ENCODE results near the gene REXO4. TPM values are rescaled to one million over a fixed set of nuclear protein-coding genes. Genes with fewer than 3 reads are reported as not detected.

The REXO4 gene
- total RNA-seq, 2 donors from 2014 or later: 30.2 to 36.5 TPM

GRCh38 chr9:133405508-133406438 is 12.0 kb downstream of the REXO4 start:
- no peaks in the 10 kb centered on the region for H3K27me3 Mint-ChIP-seq (ENCODE audit: insufficient read depth)
- H3K27me3 ChIP-seq (ENCODE audit: control insufficient read depth, insufficient read depth, low read length, poor library complexity, severe bottlenecking): no peaks in the 10 kb centered on the region
- no peaks in the 10 kb centered on the region for H3K9me3 ChIP-seq (ENCODE audit: control insufficient read depth, low read length)
- no peak for DNase-seq
- H3K9ac ChIP-seq (ENCODE audit: extremely low read depth, low read length, poor library complexity, severe bottlenecking): no peak overlapping the region
- H3K36me3 Mint-ChIP-seq (ENCODE audit: low read depth): peaks cover 50% of the 10 kb centered on the region
- H3K36me3 ChIP-seq (ENCODE audit: control insufficient read depth, insufficient read depth, low read length): peaks cover 46% of the 10 kb centered on the region
- H3K4me3 ChIP-seq (ENCODE audit: low read length): no peak overlapping the region
- no peak overlapping the region for H3K4me3 Mint-ChIP-seq
- H3K4me1 Mint-ChIP-seq: no peaks in the 10 kb centered on the region
- H3K4me1 ChIP-seq (ENCODE audit: control insufficient read depth, insufficient read depth, low read length): no peaks in the 10 kb centered on the region
- WGBS, 2 experiments (ENCODE audit: insufficient coverage in 1 of 2, insufficient read length in 1 of 2): 87 to 89% methylated on average over 13 to 19 of the region's 19 CpGs
- TF ChIP-seq CTCF (conservative IDR thresholded peaks at IDR 0.05): no peak
- no peak overlapping the region for H3K27ac ChIP-seq (ENCODE audit: low read depth, low read length)
- H3K27ac Mint-ChIP-seq: peak overlapping the region; percentile 39
- H3K9me3 Mint-ChIP-seq: no peaks in the 10 kb centered on the region

- Histone ChIP-seq H3K9ac (ENCODE audit: extremely low read depth, low read length, poor library complexity, severe bottlenecking) (no peak overlapping the region), H3K27ac (ENCODE audit: low read depth, low read length) (no peak overlapping the region), H3K36me3 (ENCODE audit: control insufficient read depth, insufficient read depth, low read length) (peaks cover 33% of the 10 kb centered on the region), H3K4me3 (ENCODE audit: low read length) (no peak overlapping the region), H3K4me1 (ENCODE audit: control insufficient read depth, insufficient read depth, low read length) (no peaks in the 10 kb centered on the region), H3K9me3 (ENCODE audit: control insufficient read depth, low read length) (no peaks in the 10 kb centered on the region), H3K27me3 (ENCODE audit: control insufficient read depth, insufficient read depth, low read length, poor library complexity, severe bottlenecking) (no peaks in the 10 kb centered on the region)
- no peaks in the 10 kb centered on the region for H3K9me3 Mint-ChIP-seq
- H3K27ac Mint-ChIP-seq: no peak overlapping the region
- no peak overlapping the region for H3K4me3 Mint-ChIP-seq
- WGBS, 2 experiments (ENCODE audit: insufficient coverage in 1 of 2, insufficient read length in 1 of 2): 94 to 95% methylated on average over 6 to 12 of the region's 12 CpGs
- TF ChIP-seq CTCF (conservative IDR thresholded peaks at IDR 0.05): no peak
- DNase-seq: no peak
- H3K4me1 Mint-ChIP-seq: no peaks in the 10 kb centered on the region
- peaks cover 37% of the 10 kb centered on the region for H3K36me3 Mint-ChIP-seq (ENCODE audit: low read depth)
- no peaks in the 10 kb centered on the region for H3K27me3 Mint-ChIP-seq (ENCODE audit: insufficient read depth)
These were observed 13.3 kb downstream of the REXO4 start for GRCh38 chr9:133404454-133405002.

- no peaks in the 10 kb centered on the region for H3K27me3 Mint-ChIP-seq (ENCODE audit: insufficient read depth)
- TF ChIP-seq CTCF (conservative IDR thresholded peaks at IDR 0.05): peak; percentile 78
- no peak overlapping the region for H3K4me3 ChIP-seq (ENCODE audit: low read length)
- H3K27ac Mint-ChIP-seq: no peak overlapping the region
- H3K4me1 Mint-ChIP-seq: no peaks in the 10 kb centered on the region
- no peak overlapping the region for H3K9ac ChIP-seq (ENCODE audit: extremely low read depth, low read length, poor library complexity, severe bottlenecking)
- 83 to 86% methylated on average over 10 to 16 of the region's 16 CpGs for WGBS, 2 experiments (ENCODE audit: insufficient coverage in 1 of 2, insufficient read length in 1 of 2)
- H3K4me3 Mint-ChIP-seq: no peak overlapping the region
- no peaks in the 10 kb centered on the region for H3K27me3 ChIP-seq (ENCODE audit: control insufficient read depth, insufficient read depth, low read length, poor library complexity, severe bottlenecking)
- DNase-seq: peak; percentile 86
- H3K27ac ChIP-seq (ENCODE audit: low read depth, low read length): no peak overlapping the region
- H3K9me3 ChIP-seq (ENCODE audit: control insufficient read depth, low read length): no peaks in the 10 kb centered on the region
- no peaks in the 10 kb centered on the region for H3K4me1 ChIP-seq (ENCODE audit: control insufficient read depth, insufficient read depth, low read length)
- H3K36me3 Mint-ChIP-seq (ENCODE audit: low read depth): peaks cover 35% of the 10 kb centered on the region
- peaks cover 29% of the 10 kb centered on the region for H3K36me3 ChIP-seq (ENCODE audit: control insufficient read depth, insufficient read depth, low read length)
- H3K9me3 Mint-ChIP-seq: no peaks in the 10 kb centered on the region
These were observed 13.9 kb downstream of the REXO4 start for GRCh38 chr9:133403766-133404453.
